GM12875 (cell line): Measurements from ENCODE around the gene KRT86.

Experiments
- H3K4me3 ChIP-seq: one replicate; pipeline ENCODE4 v1.5.1; 2011; ENCODE audit warnings: low read depth, low read length, control low read depth
- TF ChIP-seq, protein P1 (sequence below): IDR thresholded peaks from 2 replicates; pipeline ENCODE4 v1.5.1; 2011; ENCODE audit warnings: low read depth, mild to moderate bottlenecking, control low read depth, inconsistent platforms, low read length, moderate library complexity, borderline replicate concordance; ENCODE audit not compliant: insufficient read depth

KRT86 gene

GRCh38 chr12:52274521-52275120 lies at the start of gene KRT86:
Gene KRT86 (plus strand): TSS chr12:52274645. CDS start chr12:52301917, 27,272 bp downstream.
- TF ChIP-seq, protein P1, sequence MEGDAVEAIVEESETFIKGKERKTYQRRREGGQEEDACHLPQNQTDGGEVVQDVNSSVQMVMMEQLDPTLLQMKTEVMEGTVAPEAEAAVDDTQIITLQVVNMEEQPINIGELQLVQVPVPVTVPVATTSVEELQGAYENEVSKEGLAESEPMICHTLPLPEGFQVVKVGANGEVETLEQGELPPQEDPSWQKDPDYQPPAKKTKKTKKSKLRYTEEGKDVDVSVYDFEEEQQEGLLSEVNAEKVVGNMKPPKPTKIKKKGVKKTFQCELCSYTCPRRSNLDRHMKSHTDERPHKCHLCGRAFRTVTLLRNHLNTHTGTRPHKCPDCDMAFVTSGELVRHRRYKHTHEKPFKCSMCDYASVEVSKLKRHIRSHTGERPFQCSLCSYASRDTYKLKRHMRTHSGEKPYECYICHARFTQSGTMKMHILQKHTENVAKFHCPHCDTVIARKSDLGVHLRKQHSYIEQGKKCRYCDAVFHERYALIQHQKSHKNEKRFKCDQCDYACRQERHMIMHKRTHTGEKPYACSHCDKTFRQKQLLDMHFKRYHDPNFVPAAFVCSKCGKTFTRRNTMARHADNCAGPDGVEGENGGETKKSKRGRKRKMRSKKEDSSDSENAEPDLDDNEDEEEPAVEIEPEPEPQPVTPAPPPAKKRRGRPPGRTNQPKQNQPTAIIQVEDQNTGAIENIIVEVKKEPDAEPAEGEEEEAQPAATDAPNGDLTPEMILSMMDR: no peak
- H3K4me3 ChIP-seq: no peak within 1 kb of the TSS

DNA sequence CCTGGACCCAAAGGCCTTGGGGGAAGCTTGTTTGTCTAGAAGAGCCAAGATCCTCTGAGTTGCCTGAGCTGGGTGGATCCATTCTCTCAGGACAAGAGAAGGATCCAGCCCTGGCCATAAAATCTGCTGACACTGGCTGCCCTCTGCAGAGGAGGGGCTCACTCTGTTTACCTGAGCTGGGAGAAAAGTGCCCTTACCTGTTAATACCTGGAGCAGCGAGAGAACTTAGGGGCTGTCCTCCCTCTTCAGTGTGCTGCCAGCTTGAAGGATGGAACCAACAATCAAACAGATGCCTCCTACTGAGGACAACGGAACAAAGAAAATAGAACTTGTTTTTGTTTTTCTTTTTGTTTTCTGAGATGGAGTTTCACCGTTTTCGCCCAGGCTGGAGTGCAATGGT lies 48.7 kb upstream of the KRT86 start:
- no peak overlapping the region for H3K4me3 ChIP-seq
- TF ChIP-seq, protein P1: no peak

- TF ChIP-seq, protein P1: no peak
- no peak overlapping the region for H3K4me3 ChIP-seq
Observed at GRCh38 chr12:52226446-52226845, 48.0 kb upstream of the KRT86 start.

DNA sequence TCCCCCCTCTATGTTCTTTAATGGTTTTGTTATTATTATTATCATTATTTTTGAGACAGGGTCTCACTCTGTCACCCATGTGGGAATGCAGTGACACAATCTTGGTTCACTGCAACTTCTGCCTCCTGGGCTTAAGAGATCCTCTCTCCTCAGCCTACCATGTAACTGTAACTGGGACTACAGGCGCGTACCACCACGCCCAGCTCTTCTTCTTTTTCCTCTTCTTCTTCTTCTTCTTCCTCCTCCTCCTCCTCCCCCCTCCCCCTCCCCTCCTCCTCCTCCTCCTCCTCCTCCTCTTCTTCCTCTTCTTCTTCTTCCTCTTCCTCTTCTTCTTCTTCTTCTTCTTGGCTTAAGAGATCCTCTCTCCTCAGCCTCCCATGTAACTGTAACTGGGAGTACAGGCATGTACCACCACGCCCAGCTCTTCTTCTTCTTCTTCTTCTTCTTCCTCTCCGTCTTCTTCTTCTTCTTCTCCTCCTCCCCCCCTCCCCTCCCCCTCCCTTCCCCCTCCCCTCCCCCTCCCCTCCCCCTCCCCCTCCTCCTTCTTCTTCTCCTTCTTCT lies 46.8 kb upstream of the KRT86 start:
- TF ChIP-seq, protein P1: no peak
- no peak overlapping the region for H3K4me3 ChIP-seq

DNA sequence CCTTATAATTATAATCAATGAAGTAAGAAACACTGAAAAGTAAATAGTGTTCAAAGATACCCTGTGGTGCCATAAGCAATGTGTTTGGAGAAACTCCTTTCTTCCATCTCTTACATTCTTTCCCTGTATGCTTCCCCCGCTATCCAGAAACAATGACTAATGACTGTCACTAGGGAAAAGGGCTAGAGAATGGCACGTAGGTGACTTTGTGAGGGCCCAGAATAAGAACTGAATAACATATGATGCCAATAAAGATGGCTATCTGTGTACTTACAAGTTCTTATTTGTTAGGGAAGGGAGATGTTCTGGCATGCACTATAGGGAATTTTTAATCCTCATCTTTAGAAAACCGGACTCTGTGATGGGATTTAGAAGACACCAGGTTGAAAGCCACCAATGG lies 46.1 kb upstream of the KRT86 start:
- TF ChIP-seq, protein P1: no peak
- H3K4me3 ChIP-seq: no peak overlapping the region

DNA sequence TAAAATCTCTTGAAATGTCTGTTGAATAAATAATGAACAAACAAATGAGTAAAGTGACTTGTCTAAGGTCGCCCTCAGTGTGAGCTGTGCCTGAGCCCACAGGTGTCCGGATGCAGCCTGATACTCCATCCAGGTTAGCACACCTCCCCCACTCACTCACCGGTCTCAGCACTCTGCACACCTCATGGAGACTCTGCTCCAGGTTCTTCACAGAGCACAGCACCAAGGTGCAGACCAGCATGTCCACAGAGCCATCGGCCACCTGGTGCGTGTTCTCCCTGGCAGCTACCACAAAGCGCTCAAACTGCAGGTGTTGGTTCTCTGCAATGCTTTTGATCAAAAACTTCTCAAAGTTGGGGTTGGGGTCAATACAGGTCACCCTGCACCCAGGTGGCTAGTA lies 45.5 kb upstream of the KRT86 start:
- TF ChIP-seq, protein P1: no peak
- no peak overlapping the region for H3K4me3 ChIP-seq

GRCh38 chr12:52229836-52230343 lies 44.6 kb upstream of the KRT86 start:
- H3K4me3 ChIP-seq: no peak overlapping the region
- TF ChIP-seq, protein P1: no peak
